Stimulated activated effector memory CD8-positive, alpha-beta T cell treated with anti-CD3 and anti-CD28 coated beads, Interleukin-12 subunit alpha, Interleukin-12 subunit beta, amount 100 ng/mL, for 72 hours (primary cell): ENCODE measurements around the gene PACRGL.

Experiments used
- ATAC-seq: fragments of 150-1000 bp; cut with Tn5 transposase; 2 replicates; pipeline ENCODE4 v1.10.0; 2021
- DNase-seq, 2 donors: peaks; one replicate each; pipeline ENCODE4 v3.0.0; 2021 to 2022; ENCODE audit warnings: low spot score in 2 of 2
- H3K27ac Mint-ChIP-seq: one replicate; pipeline ENCODE4 v1.8.0; 2022; ENCODE audit warnings: mild to moderate bottlenecking, mixed read lengths
- H3K36me3 Mint-ChIP-seq: one replicate; pipeline ENCODE4 v1.8.0; 2022; ENCODE audit warnings: mild to moderate bottlenecking, mixed read lengths
- H3K4me1 Mint-ChIP-seq: one replicate; pipeline ENCODE4 v1.8.0; 2022; ENCODE audit warnings: mixed read lengths
- H3K4me3 Mint-ChIP-seq: one replicate; pipeline ENCODE4 v1.8.0; 2022; ENCODE audit warnings: mild to moderate bottlenecking, mixed read lengths
- H3K9me3 Mint-ChIP-seq: one replicate; pipeline ENCODE4 v1.8.0; 2022; ENCODE audit warnings: mixed read lengths

PACRGL gene

GRCh38 chr4:20700007-20700761 is at the start of gene PACRGL:
Gene PACRGL (plus strand): TSS chr4:20700458. CDS start chr4:20704482, 4,024 bp downstream.
- Mint-ChIP-seq H3K4me1 (peaks cover 29% of the 10 kb centered on the region), H3K27ac (peak within 1 kb of the TSS; percentile 92), H3K4me3 (peak within 1 kb of the TSS; percentile 90), H3K36me3 (peaks cover 27% of the 10 kb centered on the region), H3K9me3 (no peaks in the 10 kb centered on the region)
- ATAC-seq, result peak; percentile 100
- peak; percentile 82 to 92 for DNase-seq

- no peak overlapping the region for H3K4me3 Mint-ChIP-seq
- H3K4me1 Mint-ChIP-seq, result no peaks in the 10 kb centered on the region
- no peaks in the 10 kb centered on the region for H3K36me3 Mint-ChIP-seq
- no peak overlapping the region for H3K27ac Mint-ChIP-seq
- no peaks in the 10 kb centered on the region for H3K9me3 Mint-ChIP-seq
- ATAC-seq, result no peak
- DNase-seq, result no peak
Measured at GRCh38 chr4:20652226-20652885, 47.9 kb upstream of the PACRGL start.

GRCh38 chr4:20658456-20658855 is 41.8 kb upstream of the PACRGL start:
- no peak for DNase-seq
- Mint-ChIP-seq H3K4me1 (no peaks in the 10 kb centered on the region), H3K4me3 (no peak overlapping the region), H3K27ac (no peak overlapping the region), H3K9me3 (no peaks in the 10 kb centered on the region), H3K36me3 (no peaks in the 10 kb centered on the region)
- ATAC-seq, result no peak

GRCh38 chr4:20662851-20663250 is 37.4 kb upstream of the PACRGL start:
- Mint-ChIP-seq H3K4me3 (no peak overlapping the region), H3K4me1 (no peaks in the 10 kb centered on the region), H3K9me3 (no peaks in the 10 kb centered on the region), H3K36me3 (no peaks in the 10 kb centered on the region), H3K27ac (no peak overlapping the region)
- ATAC-seq (peak; percentile 39), DNase-seq (no peak)

- ATAC-seq (no peak), DNase-seq (no peak)
- no peaks in the 10 kb centered on the region for H3K9me3 Mint-ChIP-seq
- no peaks in the 10 kb centered on the region for H3K4me1 Mint-ChIP-seq
- no peaks in the 10 kb centered on the region for H3K36me3 Mint-ChIP-seq
- no peak overlapping the region for H3K27ac Mint-ChIP-seq
- H3K4me3 Mint-ChIP-seq, result no peak overlapping the region
Measured at GRCh38 chr4:20666012-20666860, 34.0 kb upstream of the PACRGL start.

- H3K27ac Mint-ChIP-seq, result no peak overlapping the region
- no peaks in the 10 kb centered on the region for H3K4me1 Mint-ChIP-seq
- no peaks in the 10 kb centered on the region for H3K36me3 Mint-ChIP-seq
- H3K9me3 Mint-ChIP-seq, result no peaks in the 10 kb centered on the region
- ATAC-seq (no peak), DNase-seq (no peak)
- H3K4me3 Mint-ChIP-seq, result no peak overlapping the region
Measured at GRCh38 chr4:20672262-20672661, 28.0 kb upstream of the PACRGL start.

GRCh38 chr4:20675786-20676185 is 24.5 kb upstream of the PACRGL start:
- no peaks in the 10 kb centered on the region for H3K36me3 Mint-ChIP-seq
- no peaks in the 10 kb centered on the region for H3K9me3 Mint-ChIP-seq

GRCh38 chr4:20676501-20677197 is 23.6 kb upstream of the PACRGL start:
- Mint-ChIP-seq H3K9me3 (no peaks in the 10 kb centered on the region), H3K27ac (no peak overlapping the region), H3K4me3 (no peak overlapping the region), H3K4me1 (no peaks in the 10 kb centered on the region), H3K36me3 (no peaks in the 10 kb centered on the region)
- DNase-seq, result no peak
- no peak for ATAC-seq

More at GRCh38 chr4:20675786-20676185, 24.5 kb upstream of the PACRGL start:
- no peak for ATAC-seq
- no peak overlapping the region for H3K4me3 Mint-ChIP-seq
- H3K4me1 Mint-ChIP-seq, result no peaks in the 10 kb centered on the region
- DNase-seq, result no peak
- H3K27ac Mint-ChIP-seq, result no peak overlapping the region

GRCh38 chr4:20678400-20678799 is 21.9 kb upstream of the PACRGL start:
- Mint-ChIP-seq H3K27ac (no peak overlapping the region), H3K36me3 (no peaks in the 10 kb centered on the region), H3K4me3 (no peak overlapping the region), H3K9me3 (no peaks in the 10 kb centered on the region), H3K4me1 (no peaks in the 10 kb centered on the region)
- no peak for DNase-seq
- ATAC-seq, result peak; percentile 9

GRCh38 chr4:20679951-20680350 is 20.3 kb upstream of the PACRGL start:
- DNase-seq, result no peak
- Mint-ChIP-seq H3K4me3 (no peak overlapping the region), H3K9me3 (no peaks in the 10 kb centered on the region), H3K36me3 (no peaks in the 10 kb centered on the region), H3K27ac (no peak overlapping the region), H3K4me1 (no peaks in the 10 kb centered on the region)
- ATAC-seq, result no peak

GRCh38 chr4:20680736-20681135 is 19.5 kb upstream of the PACRGL start:
- Mint-ChIP-seq H3K4me1 (no peaks in the 10 kb centered on the region), H3K36me3 (no peaks in the 10 kb centered on the region), H3K27ac (no peak overlapping the region), H3K9me3 (no peaks in the 10 kb centered on the region), H3K4me3 (no peak overlapping the region)
- ATAC-seq, result no peak
- DNase-seq, result no peak

- H3K4me1 Mint-ChIP-seq, result no peaks in the 10 kb centered on the region
- no peak overlapping the region for H3K27ac Mint-ChIP-seq
- no peak overlapping the region for H3K4me3 Mint-ChIP-seq
- ATAC-seq (no peak), DNase-seq (no peak)
- no peaks in the 10 kb centered on the region for H3K9me3 Mint-ChIP-seq
- no peaks in the 10 kb centered on the region for H3K36me3 Mint-ChIP-seq
Measured at GRCh38 chr4:20681271-20681670, 19.0 kb upstream of the PACRGL start.

- H3K27ac Mint-ChIP-seq, result no peak overlapping the region
- H3K4me3 Mint-ChIP-seq, result no peak overlapping the region
- no peaks in the 10 kb centered on the region for H3K36me3 Mint-ChIP-seq
- H3K9me3 Mint-ChIP-seq, result no peaks in the 10 kb centered on the region
- DNase-seq (no peak), ATAC-seq (peak; percentile 38)
- H3K4me1 Mint-ChIP-seq, result no peaks in the 10 kb centered on the region
Measured at GRCh38 chr4:20682853-20683252, 17.4 kb upstream of the PACRGL start.

- DNase-seq, result no peak
- H3K36me3 Mint-ChIP-seq, result no peaks in the 10 kb centered on the region
- ATAC-seq, result no peak
- H3K4me3 Mint-ChIP-seq, result no peak overlapping the region
- no peak overlapping the region for H3K27ac Mint-ChIP-seq
- H3K9me3 Mint-ChIP-seq, result no peaks in the 10 kb centered on the region
- H3K4me1 Mint-ChIP-seq, result no peaks in the 10 kb centered on the region
Measured at GRCh38 chr4:20683766-20684165, 16.5 kb upstream of the PACRGL start.
